ENCODE data around the gene SLC43A2.
"Not testable (repeated sequence)": the region's sequence is repeated elsewhere in the genome, so short reads cannot be mapped to it uniquely, and the experiment has no call there.

Gene SLC43A2

DNA sequence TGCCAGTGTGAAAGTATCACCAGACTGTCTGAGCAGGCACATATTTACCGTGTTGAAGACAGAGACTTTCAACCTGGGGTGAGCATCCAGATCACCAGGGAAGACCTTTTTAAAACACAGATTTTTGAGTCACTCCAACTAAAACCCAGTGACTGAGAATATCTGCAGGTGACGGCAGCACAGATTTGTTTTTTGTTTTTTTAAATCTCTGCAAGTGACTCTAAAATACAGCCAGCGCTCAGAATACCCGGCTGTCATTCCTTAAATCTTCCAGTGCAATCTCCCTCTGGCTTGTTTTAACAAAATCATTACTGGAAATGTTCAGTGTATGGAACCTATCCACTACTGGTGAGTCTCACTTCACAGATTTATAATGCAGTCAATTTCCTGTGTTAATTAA lies 92.9 kb downstream of the SLC43A2 start:
- DNase-seq (ENCODE audit: low read depth): no peak

- no peak for DNase-seq (ENCODE audit: low read depth)
These were observed 94.8 kb downstream of the SLC43A2 start for GRCh38 chr17:1533661-1534325.

GRCh38 chr17:1532836-1533602 lies 95.6 kb downstream of the SLC43A2 start:
- no peak for DNase-seq (ENCODE audit: low read depth)

- DNase-seq (ENCODE audit: low read depth): no peak
These were observed 98.8 kb downstream of the SLC43A2 start for GRCh38 chr17:1529863-1530262.

DNA sequence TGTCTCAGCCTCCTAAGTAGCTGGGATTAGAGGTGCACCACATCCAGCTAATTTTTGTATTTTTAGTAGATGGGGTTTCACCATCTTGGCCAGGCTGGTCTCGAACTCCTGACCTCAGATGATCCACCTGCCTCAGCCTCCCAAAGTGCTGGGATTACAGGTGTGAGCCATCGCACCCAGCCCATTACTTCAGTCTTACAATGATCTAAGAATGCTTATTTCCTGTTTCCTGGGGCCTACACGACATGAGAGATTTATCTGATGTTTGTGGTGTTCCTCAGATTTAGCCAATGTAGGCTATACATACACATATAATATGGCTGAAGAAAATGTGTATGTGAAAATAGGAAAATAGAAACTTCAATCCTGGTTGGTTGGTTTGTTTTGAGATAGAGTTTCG lies 101.8 kb downstream of the SLC43A2 start:
- not testable (repeated sequence) for DNase-seq (ENCODE audit: low read depth)

GRCh38 chr17:1522626-1523025 lies 106.0 kb downstream of the SLC43A2 start:
- DNase-seq (ENCODE audit: low read depth): no peak

DNA sequence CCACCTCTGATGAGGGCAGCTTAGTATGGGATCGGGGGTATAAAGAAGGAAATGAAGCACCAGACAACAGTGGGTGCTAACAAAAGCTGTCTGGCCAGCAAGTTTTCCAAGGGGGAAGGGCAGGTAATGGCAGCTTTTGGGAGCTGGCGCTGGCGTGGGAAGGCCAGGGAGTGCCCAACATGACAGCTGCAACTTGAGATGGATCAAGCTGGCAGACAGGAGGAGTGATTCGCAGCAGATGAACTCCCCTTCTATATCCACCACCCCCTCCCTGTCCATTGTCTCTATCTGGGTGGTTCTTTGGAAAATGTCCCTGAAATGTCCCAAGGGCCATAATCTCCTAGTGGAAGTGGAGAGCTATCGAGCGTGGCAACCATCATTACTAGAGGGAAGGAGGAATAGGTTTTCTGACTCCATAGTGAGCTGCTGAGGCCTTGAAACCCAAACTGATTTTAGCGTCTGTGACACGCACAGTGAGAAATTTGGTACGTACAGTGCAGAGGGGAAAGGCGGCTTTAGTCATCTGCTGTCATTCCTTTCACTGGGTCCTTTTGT lies 107.5 kb downstream of the SLC43A2 start:
- DNase-seq (ENCODE audit: low read depth): no peak

DNA sequence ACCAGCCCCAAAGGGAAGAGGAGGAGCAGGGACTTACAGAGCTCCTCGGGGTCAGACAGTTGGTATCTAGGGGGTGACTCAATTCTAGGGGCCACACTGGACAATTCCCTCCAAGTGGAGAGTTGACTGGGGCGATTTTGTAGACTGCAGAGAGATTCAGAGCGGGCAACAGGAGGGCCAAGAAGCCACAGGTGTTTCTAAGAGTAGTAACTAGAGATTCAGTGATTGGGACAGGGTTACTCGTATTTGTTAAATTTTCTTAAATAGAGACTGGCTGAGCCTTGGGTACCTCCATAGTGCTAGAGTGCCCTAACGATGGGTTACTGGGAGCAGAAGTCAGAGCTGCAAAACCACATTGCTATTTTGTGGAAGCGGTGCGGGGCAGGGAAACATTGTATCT lies 109.0 kb downstream of the SLC43A2 start:
- DNase-seq (ENCODE audit: low read depth): no peak
